ENCODE data around the gene ETV6. TPM values are rescaled to one million over a fixed set of nuclear protein-coding genes. Genes with fewer than 3 reads are reported as not detected.

The ETV6 gene
- total RNA-seq, 1 experiment from 2014 or later: 19.3 TPM

- Mint-ChIP-seq H3K36me3 (ENCODE audit: insufficient read depth, unreplicated experiment) (peaks cover 26% of the 10 kb centered on the region), H3K4me1 (ENCODE audit: insufficient read depth, unreplicated experiment) (peaks cover 3% of the 10 kb centered on the region), H3K27ac (ENCODE audit: low read depth, unreplicated experiment) (no peak overlapping the region), H3K4me3 (ENCODE audit: unreplicated experiment) (no peak overlapping the region), H3K27me3 (ENCODE audit: insufficient read depth, unreplicated experiment) (no peaks in the 10 kb centered on the region), H3K9me3 (ENCODE audit: unreplicated experiment) (peaks cover 10% of the 10 kb centered on the region)
- BruUV-seq (replicated peaks): no TSS peak
- CTCF ChIA-PET: interaction anchor here (0.9 kb wide), 1 partner anchor 289 kb away, joined by 4 read pairs; no protein-coding TSS in a partner anchor
- POLR2A ChIA-PET: interaction anchor here (0.6 kb wide), 1 partner anchor 12 kb away, joined by 3 read pairs; no protein-coding TSS in a partner anchor
- no peak for TF ChIP-seq CTCF (IDR thresholded peaks at IDR 0.05; ENCODE audit: unreplicated experiment)
- intact Hi-C loops (cut with micrococcal nuclease): no loop called here
- DNase-seq (ENCODE audit: unreplicated experiment): no peak
Measured at GRCh38 chr12:11870041-11870451, 220.6 kb downstream of the ETV6 start.

- intact Hi-C loops (cut with micrococcal nuclease): no loop called here
- no peaks in the 10 kb centered on the region for H3K27me3 Mint-ChIP-seq (ENCODE audit: insufficient read depth, unreplicated experiment)
- H3K4me1 Mint-ChIP-seq (ENCODE audit: insufficient read depth, unreplicated experiment): peaks cover 18% of the 10 kb centered on the region
- H3K36me3 Mint-ChIP-seq (ENCODE audit: insufficient read depth, unreplicated experiment): peaks cover 26% of the 10 kb centered on the region
- POLR2A ChIA-PET: no interaction called here
- DNase-seq (ENCODE audit: unreplicated experiment): no peak
- no peak overlapping the region for H3K4me3 Mint-ChIP-seq (ENCODE audit: unreplicated experiment)
- H3K27ac Mint-ChIP-seq (ENCODE audit: low read depth, unreplicated experiment): no peak overlapping the region
- CTCF ChIA-PET: no interaction called here
- BruUV-seq (replicated peaks): no TSS peak
- no peak for TF ChIP-seq CTCF (IDR thresholded peaks at IDR 0.05; ENCODE audit: unreplicated experiment)
- H3K9me3 Mint-ChIP-seq (ENCODE audit: unreplicated experiment): no peaks in the 10 kb centered on the region
Measured at GRCh38 chr12:11872055-11872454, 222.6 kb downstream of the ETV6 start.

- ChIA-PET CTCF (interaction anchor here (0.7 to 1.0 kb wide), 2 partner anchors 176 to 479 kb away, joined by 3 read pairs; no protein-coding TSS in a partner anchor), POLR2A (interaction anchor here (0.7 to 1.9 kb wide), 7 partner anchors 11 to 296 kb away, joined by 3 to 9 read pairs (median 4); partner anchors contain the start of gene ETV6)
- no peak for TF ChIP-seq CTCF (IDR thresholded peaks at IDR 0.05; ENCODE audit: unreplicated experiment)
- peak; percentile 78 for DNase-seq (ENCODE audit: unreplicated experiment)
- H3K4me1 Mint-ChIP-seq (ENCODE audit: insufficient read depth, unreplicated experiment): peaks cover 30% of the 10 kb centered on the region
- no TSS peak for BruUV-seq (replicated peaks)
- no peak overlapping the region for H3K4me3 Mint-ChIP-seq (ENCODE audit: unreplicated experiment)
- H3K27me3 Mint-ChIP-seq (ENCODE audit: insufficient read depth, unreplicated experiment): no peaks in the 10 kb centered on the region
- intact Hi-C loops (cut with micrococcal nuclease): loop anchor here (5.0 kb wide), 1 partner anchor 223 kb away; no protein-coding TSS in a partner anchor
- peak overlapping the region; percentile 78 for H3K27ac Mint-ChIP-seq (ENCODE audit: low read depth, unreplicated experiment)
- H3K9me3 Mint-ChIP-seq (ENCODE audit: unreplicated experiment): no peaks in the 10 kb centered on the region
- H3K36me3 Mint-ChIP-seq (ENCODE audit: insufficient read depth, unreplicated experiment): peaks cover 19% of the 10 kb centered on the region
Measured at GRCh38 chr12:11875414-11875935, 226.0 kb downstream of the ETV6 start.

GRCh38 chr12:11876307-11876706 is 226.8 kb downstream of the ETV6 start:
- no peaks in the 10 kb centered on the region for H3K9me3 Mint-ChIP-seq (ENCODE audit: unreplicated experiment)
- H3K27ac Mint-ChIP-seq (ENCODE audit: low read depth, unreplicated experiment): peak overlapping the region; percentile 78
- no peak overlapping the region for H3K4me3 Mint-ChIP-seq (ENCODE audit: unreplicated experiment)
- CTCF ChIA-PET: interaction anchor here (0.6 to 1.0 kb wide), 2 partner anchors 103 to 175 kb away, joined by 3 to 4 read pairs; no protein-coding TSS in a partner anchor
- H3K36me3 Mint-ChIP-seq (ENCODE audit: insufficient read depth, unreplicated experiment): peaks cover 14% of the 10 kb centered on the region
- BruUV-seq (replicated peaks): no TSS peak
- no peaks in the 10 kb centered on the region for H3K27me3 Mint-ChIP-seq (ENCODE audit: insufficient read depth, unreplicated experiment)
- POLR2A ChIA-PET: interaction anchor here (1.9 kb wide), 1 partner anchor 226 kb away, joined by 9 read pairs; the partner anchor contains the start of gene ETV6
- TF ChIP-seq CTCF (IDR thresholded peaks at IDR 0.05; ENCODE audit: unreplicated experiment): no peak
- intact Hi-C loops (cut with micrococcal nuclease): loop anchor here (5.0 kb wide), 1 partner anchor 224 kb away; no protein-coding TSS in a partner anchor
- DNase-seq (ENCODE audit: unreplicated experiment): no peak
- H3K4me1 Mint-ChIP-seq (ENCODE audit: insufficient read depth, unreplicated experiment): peaks cover 30% of the 10 kb centered on the region

Measured in MCF 10A (cell line).